Loucy (cell line): ENCODE data around the gene RPL29.

ENCODE experiments used
- CTCF ChIP-seq: fragments of 200-600 bp; sonication (generic); conservative IDR thresholded peaks from 2 replicates; pipeline ENCODE4 v1.5.1; 2014; ENCODE audit warnings: mild to moderate bottlenecking, antibody characterized with exemption, low read length
- EZH2phosphoT487 ChIP-seq: fragments of 200-600 bp; IDR thresholded peaks from 2 replicates; pipeline ENCODE4 v1.6.1; 2018; ENCODE audit warnings: antibody characterized with exemption, mild to moderate bottlenecking, moderate library complexity, borderline replicate concordance

GRCh38 chr3:52004906-52005395, 9.3 kb upstream of the RPL29 start:
- TF ChIP-seq CTCF = no peak
- TF ChIP-seq EZH2phosphoT487 = no peak
